ENCODE data around the gene SGSM2. TPM values are rescaled to one million over a fixed set of nuclear protein-coding genes. Genes with fewer than 3 reads are reported as not detected.

SGSM2 gene
- total and polyA plus RNA-seq, 2 of the 13 experiments (the other 11 are each of a cell fraction or from before 2014, with no cell fraction given): 30.4 to 51.3 TPM

GRCh38 chr17:2344528-2344927 is 7.2 kb downstream of the SGSM2 start:
- WGBS (ENCODE audit: low lambda C conversion rate): 97% methylated on average over 10 of the region's 10 CpGs
- in situ Hi-C loops (cut with HindIII; ENCODE audit: extremely low pct_ligation_motif_present, low pct_unique_long_range_greater_than_20kb) (no loop called here), intact Hi-C loops (cut with micrococcal nuclease; ENCODE audit: unreplicated experiment) (no loop called here)
- H3K27me3 ChIP-seq (ENCODE audit: control insufficient read depth in 1 of 2, insufficient read depth in 2 of 2, low read length in 2 of 2): no peaks in the 10 kb centered on the region
- ChIA-PET CTCF (ENCODE audit: low intra/inter-chr PET ratio, low total read pairs) (no interaction called here), POLR2A (no interaction called here)
- no peaks in the 10 kb centered on the region for H4K20me1 ChIP-seq (ENCODE audit: insufficient read depth, low read length)
- H3K4me3 ChIP-seq (replicated peaks in 1 of 3; ENCODE audit: insufficient read depth in 1 of 3, low read depth in 2 of 3, low read length in 3 of 3): no peak overlapping the region
- H2AFZ ChIP-seq (ENCODE audit: low read length): no peak overlapping the region
- H3K79me2 ChIP-seq (ENCODE audit: insufficient read depth, low read length): no peaks in the 10 kb centered on the region
- ATAC-seq (no peak), DNase-seq (ENCODE audit: low spot score) (no peak), FAIRE-seq (no peak)
- H3K36me3 ChIP-seq (replicated peaks in 1 of 2; ENCODE audit: control insufficient read depth in 1 of 2, insufficient read depth in 2 of 2, low read length in 2 of 2): peaks cover 6 to 15% of the 10 kb centered on the region in 2 experiments; a peak in 3 of 5 replicates
- no peak overlapping the region for H3K9ac ChIP-seq (ENCODE audit: insufficient read depth, low read depth, low read length)
- H3K27ac ChIP-seq (ENCODE audit: extremely low read length, insufficient read depth, low read length): no peak overlapping the region
- TF ChIP-seq PAXIP1 (CRISPR knock-in tag; conservative IDR thresholded peaks at IDR 0.05): no peak
- no peak for TF ChIP-seq ASH2L (IDR thresholded peaks at IDR 0.05; ENCODE audit: insufficient read length, low read depth, low read length)
- no peak for TF ChIP-seq MTF1 (CRISPR knock-in tag; IDR thresholded peaks at IDR 0.05)
- no peak for TF ChIP-seq HOXA5 (CRISPR knock-in tag; IDR thresholded peaks at IDR 0.05)
- no peak for TF ChIP-seq CENPX (CRISPR knock-in tag; IDR thresholded peaks at IDR 0.05)
- TF ChIP-seq RFX3 (CRISPR knock-in tag; IDR thresholded peaks at IDR 0.05): no peak
- TF ChIP-seq TRIM22 (IDR thresholded peaks at IDR 0.05): no peak
- no peak for TF ChIP-seq CC2D1A (CRISPR knock-in tag; IDR thresholded peaks at IDR 0.05)
- TF ChIP-seq ZNF615 (CRISPR knock-in tag; IDR thresholded peaks at IDR 0.05; ENCODE audit: borderline replicate concordance): no peak
- no peak for TF ChIP-seq PREB (CRISPR knock-in tag; IDR thresholded peaks at IDR 0.05)
- TF ChIP-seq ZNF17 (CRISPR knock-in tag; IDR thresholded peaks at IDR 0.05): no peak
- TF ChIP-seq ZNF503 (CRISPR knock-in tag; IDR thresholded peaks at IDR 0.05): no peak
- TF ChIP-seq LBX2 (CRISPR knock-in tag; IDR thresholded peaks at IDR 0.05; ENCODE audit: borderline replicate concordance): no peak
- no peak for TF ChIP-seq ZNF180 (CRISPR knock-in tag; IDR thresholded peaks at IDR 0.05; ENCODE audit: borderline replicate concordance, low read depth)
- TF ChIP-seq GATAD2A (CRISPR knock-in tag; IDR thresholded peaks at IDR 0.05): no peak
- TF ChIP-seq POLR2A (IDR thresholded peaks at IDR 0.05; ENCODE audit: insufficient read depth in 1 of 2, low read depth in 2 of 2, low read length in 2 of 2): no peak
- TF ChIP-seq DBP (CRISPR knock-in tag; IDR thresholded peaks at IDR 0.05; ENCODE audit: not compliant biosample characterization): no peak
- peaks cover 16% of the 10 kb centered on the region for H3K4me1 ChIP-seq (ENCODE audit: insufficient read depth, low read length)
- H3K4me2 ChIP-seq (ENCODE audit: low read depth, low read length): no peak overlapping the region
- no TSS peak for BruUV-seq (replicated peaks)
- no peaks in the 10 kb centered on the region for H3K9me3 ChIP-seq (ENCODE audit: low read length)

Data from HepG2 (cell line).